ENCODE measurements around the gene PDCL2. TPM values are rescaled to one million over a fixed set of nuclear protein-coding genes. Genes with fewer than 3 reads are reported as not detected.
"Not testable (repeated sequence)": the region's sequence is repeated elsewhere in the genome, so short reads cannot be mapped to it uniquely, and the experiment has no call there.

Gene PDCL2
- total and polyA plus RNA-seq, 9 of the 15 experiments (the other 6 are each of a cell fraction or from before 2014, with no cell fraction given) = 0.62 to 2.5 (median 1.2) TPM

DNA sequence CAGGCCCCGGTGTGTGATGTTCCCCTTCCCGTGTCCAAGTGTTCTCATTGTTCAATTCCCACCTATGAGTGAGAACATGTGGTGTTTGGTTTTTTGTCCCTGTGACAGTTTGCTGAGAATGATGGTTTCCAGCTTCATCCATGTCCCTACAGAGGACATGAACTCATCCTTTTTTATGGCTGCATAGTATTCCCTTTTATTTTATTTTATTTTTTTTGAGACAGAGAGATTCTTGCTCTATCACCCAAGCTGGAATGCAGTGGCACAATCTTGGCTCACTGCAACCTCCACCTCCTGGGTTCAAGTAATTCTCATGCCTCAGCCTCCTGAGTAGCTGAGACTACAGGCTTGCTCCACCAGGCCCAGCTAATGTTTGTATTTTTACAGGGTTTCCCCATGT lies 9.3 kb downstream of the PDCL2 start:
- CTCF ChIA-PET (ENCODE audit: low intra/inter-chr PET ratio); H3K27ac ChIP-seq (ENCODE audit: extremely low read depth, low read depth, low read length); H3K4me3 ChIP-seq; ATAC-seq; H2AFZ ChIP-seq (ENCODE audit: low read depth, low read length); H3K27me3 ChIP-seq (ENCODE audit: control insufficient read depth in 2 of 2, insufficient read depth in 2 of 2, low read length in 2 of 2); H3K4me1 ChIP-seq (replicated peaks in 1 of 2; ENCODE audit: control insufficient read depth in 2 of 2, insufficient read depth in 2 of 2, low read length in 2 of 2); H3K79me2 ChIP-seq (ENCODE audit: control insufficient read depth, insufficient read depth, low read length); H3K4me2 ChIP-seq (ENCODE audit: insufficient read depth, low read length); H3K36me3 ChIP-seq (ENCODE audit: control insufficient read depth, insufficient read depth, low read length); intact Hi-C loops (cut with micrococcal nuclease); DNase-seq (ENCODE audit: extremely low read depth in 1 of 4, low spot score in 3 of 4); H3K9me3 ChIP-seq (replicated peaks; ENCODE audit: control insufficient read depth, insufficient read depth, low read depth, low read length); BruUV-seq (replicated peaks); H4K20me1 ChIP-seq (replicated peaks; ENCODE audit: control insufficient read depth, insufficient read depth, low read length); H3K9me1 ChIP-seq (ENCODE audit: control insufficient read depth, insufficient read depth, low read length); in situ Hi-C loops (cut with MboI); H3K9ac ChIP-seq (ENCODE audit: insufficient read depth in 1 of 2, low read depth in 2 of 2, low read length in 2 of 2); POLR2A ChIA-PET: not testable (repeated sequence)
- TF ChIP-seq RBM25 (IDR thresholded peaks at IDR 0.05; ENCODE audit: low read depth, low read length, severe bottlenecking) (peak; percentile 9), BCOR (IDR thresholded peaks at IDR 0.05) (peak; percentile 74), ZNF146 (CRISPR knock-in tag; IDR thresholded peaks at IDR 0.05; ENCODE audit: unreplicated experiment) (peak; percentile 79)
- no CpG with 5 or more reads among the region's 2 CpGs for WGBS (ENCODE audit: insufficient coverage, low coverage, missing lambda C conversion rate)
- FAIRE-seq = peak; percentile 75

- Histone ChIP-seq H3K4me2 (ENCODE audit: insufficient read depth, low read length) (no peak overlapping the region), H3K27ac (ENCODE audit: extremely low read depth, low read depth, low read length) (no peak overlapping the region), H3K4me3 (no peak overlapping the region), H4K20me1 (replicated peaks; ENCODE audit: control insufficient read depth, insufficient read depth, low read length) (no peaks in the 10 kb centered on the region), H3K9me1 (ENCODE audit: control insufficient read depth, insufficient read depth, low read length) (no peaks in the 10 kb centered on the region), H2AFZ (ENCODE audit: low read depth, low read length) (no peak overlapping the region), H3K79me2 (ENCODE audit: control insufficient read depth, insufficient read depth, low read length) (no peaks in the 10 kb centered on the region), H3K4me1 (replicated peaks in 1 of 2; ENCODE audit: control insufficient read depth in 2 of 2, insufficient read depth in 2 of 2, low read length in 2 of 2) (no peaks in the 10 kb centered on the region), H3K36me3 (ENCODE audit: control insufficient read depth, insufficient read depth, low read length) (peaks cover 10% of the 10 kb centered on the region; the same call in 2 of the 3 replicates), H3K9me3 (replicated peaks; ENCODE audit: control insufficient read depth, insufficient read depth, low read depth, low read length) (peaks cover 2% of the 10 kb centered on the region), H3K27me3 (ENCODE audit: control insufficient read depth in 2 of 2, insufficient read depth in 2 of 2, low read length in 2 of 2) (no peaks in the 10 kb centered on the region), H3K9ac (ENCODE audit: insufficient read depth in 1 of 2, low read depth in 2 of 2, low read length in 2 of 2) (no peak overlapping the region)
- POLR2A ChIA-PET = no interaction called here
- no TSS peak for BruUV-seq (replicated peaks)
- intact Hi-C loops (cut with micrococcal nuclease) (no loop called here), in situ Hi-C loops (cut with MboI) (no loop called here)
- DNase-seq (ENCODE audit: extremely low read depth in 1 of 4, low spot score in 3 of 4) (no peak), FAIRE-seq (no peak), ATAC-seq (no peak)
- CTCF ChIA-PET (ENCODE audit: low intra/inter-chr PET ratio) = no interaction called here
- TF ChIP-seq ARNT (IDR thresholded peaks at IDR 0.05) (no peak), TOE1 (IDR thresholded peaks at IDR 0.05; ENCODE audit: borderline replicate concordance) (no peak), TOE1 (CRISPR knock-in tag; IDR thresholded peaks at IDR 0.05; ENCODE audit: borderline replicate concordance, low read depth) (no peak), HOXB6 (CRISPR knock-in tag; IDR thresholded peaks at IDR 0.05; ENCODE audit: borderline replicate concordance) (no peak), GTF2F1 (IDR thresholded peaks at IDR 0.05; ENCODE audit: low read depth, low read length) (no peak), SIN3A (IDR thresholded peaks at IDR 0.05; ENCODE audit: borderline replicate concordance in 2 of 2, control insufficient read depth in 1 of 2, low read depth in 2 of 2, low read length in 2 of 2) (no peak), HDAC2 (IDR thresholded peaks at IDR 0.05) (no peak), DACH1 (IDR thresholded peaks at IDR 0.05; ENCODE audit: partially characterized antibody) (no peak), KAT8 (IDR thresholded peaks at IDR 0.05; ENCODE audit: low read depth) (no peak), RNF2 (IDR thresholded peaks at IDR 0.05) (no peak), HMG20B (CRISPR knock-in tag; IDR thresholded peaks at IDR 0.05) (no peak)
- TF ChIP-seq, protein P1, sequence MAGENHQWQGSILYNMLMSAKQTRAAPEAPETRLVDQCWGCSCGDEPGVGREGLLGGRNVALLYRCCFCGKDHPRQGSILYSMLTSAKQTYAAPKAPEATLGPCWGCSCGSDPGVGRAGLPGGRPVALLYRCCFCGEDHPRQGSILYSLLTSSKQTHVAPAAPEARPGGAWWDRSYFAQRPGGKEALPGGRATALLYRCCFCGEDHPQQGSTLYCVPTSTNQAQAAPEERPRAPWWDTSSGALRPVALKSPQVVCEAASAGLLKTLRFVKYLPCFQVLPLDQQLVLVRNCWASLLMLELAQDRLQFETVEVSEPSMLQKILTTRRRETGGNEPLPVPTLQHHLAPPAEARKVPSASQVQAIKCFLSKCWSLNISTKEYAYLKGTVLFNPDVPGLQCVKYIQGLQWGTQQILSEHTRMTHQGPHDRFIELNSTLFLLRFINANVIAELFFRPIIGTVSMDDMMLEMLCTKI (IDR thresholded peaks at IDR 0.05; ENCODE audit: partially characterized antibody) = no peak
- TF ChIP-seq, protein P2, sequence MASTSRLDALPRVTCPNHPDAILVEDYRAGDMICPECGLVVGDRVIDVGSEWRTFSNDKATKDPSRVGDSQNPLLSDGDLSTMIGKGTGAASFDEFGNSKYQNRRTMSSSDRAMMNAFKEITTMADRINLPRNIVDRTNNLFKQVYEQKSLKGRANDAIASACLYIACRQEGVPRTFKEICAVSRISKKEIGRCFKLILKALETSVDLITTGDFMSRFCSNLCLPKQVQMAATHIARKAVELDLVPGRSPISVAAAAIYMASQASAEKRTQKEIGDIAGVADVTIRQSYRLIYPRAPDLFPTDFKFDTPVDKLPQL (IDR thresholded peaks at IDR 0.05; ENCODE audit: extremely low read depth, insufficient read length) = no peak
These were observed 13.6 kb downstream of the PDCL2 start for GRCh38 chr4:55578341-55579010.

Data from K562 (cell line).